CD4-positive, alpha-beta T cell treated with Interleukin-1 beta for 1 hour (primary cell): Measurements from ENCODE around the gene DHRS13.
"Not testable (repeated sequence)": the region's sequence is repeated elsewhere in the genome, so short reads cannot be mapped to it uniquely, and the experiment has no call there.

ENCODE experiments used
- DNase-seq, 2 donors: peaks; one replicate each; pipeline ENCODE4 v3.0.0-alpha.2; 2020 to 2022

Gene DHRS13

GRCh38 chr17:28881533-28882056 is 21.3 kb downstream of the DHRS13 start:
- DNase-seq = no peak

GRCh38 chr17:28880572-28880945 is 22.3 kb downstream of the DHRS13 start:
- DNase-seq = no peak

- no peak for DNase-seq
These were observed 22.9 kb downstream of the DHRS13 start for GRCh38 chr17:28879886-28880571.

- no peak for DNase-seq
These were observed 23.9 kb downstream of the DHRS13 start for GRCh38 chr17:28878981-28879380.

- DNase-seq = no peak
These were observed 24.5 kb downstream of the DHRS13 start for GRCh38 chr17:28878158-28878910.

- DNase-seq = not testable (repeated sequence)
These were observed 25.6 kb downstream of the DHRS13 start for GRCh38 chr17:28877150-28877711.

GRCh38 chr17:28875848-28876550 is 26.9 kb downstream of the DHRS13 start:
- no peak for DNase-seq

GRCh38 chr17:28874750-28875149 is 28.1 kb downstream of the DHRS13 start:
- DNase-seq = no peak

- no peak for DNase-seq
These were observed 29.0 kb downstream of the DHRS13 start for GRCh38 chr17:28873839-28874238.

- peak; percentile 38 to 42 for DNase-seq
These were observed 31.8 kb downstream of the DHRS13 start for GRCh38 chr17:28871056-28871579.

GRCh38 chr17:28867276-28867675 is 35.6 kb downstream of the DHRS13 start:
- no peak for DNase-seq

GRCh38 chr17:28865946-28866752 is 36.7 kb downstream of the DHRS13 start:
- DNase-seq = no peak

GRCh38 chr17:28864991-28865849 is 37.7 kb downstream of the DHRS13 start:
- no peak for DNase-seq

- no peak for DNase-seq
These were observed 38.9 kb downstream of the DHRS13 start for GRCh38 chr17:28863953-28864352.

GRCh38 chr17:28862561-28862960 is 40.3 kb downstream of the DHRS13 start:
- DNase-seq = no peak

- no peak for DNase-seq
These were observed 41.3 kb downstream of the DHRS13 start for GRCh38 chr17:28861393-28862203.

- DNase-seq = no peak
These were observed 42.5 kb downstream of the DHRS13 start for GRCh38 chr17:28860363-28860808.

GRCh38 chr17:28858801-28859355 is 44.0 kb downstream of the DHRS13 start:
- no peak for DNase-seq

- no peak for DNase-seq
These were observed 44.7 kb downstream of the DHRS13 start for GRCh38 chr17:28857905-28858800.
